ENCODE data around the gene SH3BP5.

SH3BP5 gene

DNA sequence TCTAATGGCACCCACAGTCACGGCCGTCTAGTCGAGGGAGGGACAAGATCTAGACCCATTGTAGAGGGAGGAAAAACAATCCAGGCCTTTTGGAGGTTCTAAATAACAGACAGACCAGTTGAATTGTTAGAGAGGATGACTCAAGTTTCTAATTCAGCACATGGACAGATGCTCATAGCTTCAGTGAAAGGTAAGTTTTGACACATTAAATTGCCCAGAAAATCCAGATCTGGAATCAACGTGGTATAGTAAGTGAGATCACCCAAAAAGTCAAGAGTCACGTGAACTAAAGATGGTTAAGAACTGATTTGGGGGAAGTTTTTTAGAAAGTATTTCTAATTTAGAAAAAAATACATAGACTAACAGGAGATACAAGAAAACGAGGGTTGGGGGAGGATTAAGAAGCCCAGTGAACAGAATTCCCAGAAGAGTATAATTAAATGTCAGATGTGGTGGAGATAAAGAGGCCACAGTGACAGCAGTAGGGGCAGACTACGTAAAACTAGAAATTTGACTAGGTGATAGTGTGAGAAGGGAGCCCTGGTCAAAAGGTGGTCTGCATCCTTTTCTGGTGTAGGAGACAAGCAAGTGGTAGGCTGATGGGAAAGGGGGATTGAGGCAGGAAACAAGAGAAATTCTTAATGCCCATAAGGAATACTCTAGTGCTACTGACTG, 79.2 kb downstream of the SH3BP5 start:
- DNase-seq (ENCODE audit: low read depth in 2 of 2), result no peak

DNA sequence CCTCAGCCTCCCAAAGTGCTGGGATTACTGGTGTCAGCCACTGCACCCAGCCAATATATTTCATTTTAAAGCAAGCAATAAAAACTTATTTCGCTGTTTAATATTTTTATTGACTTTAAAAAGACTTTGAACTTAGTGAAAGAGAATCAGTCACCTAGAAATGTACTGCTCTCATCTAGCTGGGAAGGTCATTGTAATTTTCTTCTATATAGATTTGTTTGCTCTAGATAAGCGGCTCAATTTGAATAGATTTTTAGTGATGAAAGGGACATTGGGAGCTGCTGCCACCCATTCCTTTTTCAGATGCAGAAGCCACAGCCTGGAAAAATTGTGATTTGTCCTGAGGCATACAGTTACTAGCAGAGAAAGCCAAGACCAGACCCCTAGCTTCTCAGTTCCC, 86.2 kb downstream of the SH3BP5 start:
- no peak for DNase-seq (ENCODE audit: low read depth in 2 of 2)

DNA sequence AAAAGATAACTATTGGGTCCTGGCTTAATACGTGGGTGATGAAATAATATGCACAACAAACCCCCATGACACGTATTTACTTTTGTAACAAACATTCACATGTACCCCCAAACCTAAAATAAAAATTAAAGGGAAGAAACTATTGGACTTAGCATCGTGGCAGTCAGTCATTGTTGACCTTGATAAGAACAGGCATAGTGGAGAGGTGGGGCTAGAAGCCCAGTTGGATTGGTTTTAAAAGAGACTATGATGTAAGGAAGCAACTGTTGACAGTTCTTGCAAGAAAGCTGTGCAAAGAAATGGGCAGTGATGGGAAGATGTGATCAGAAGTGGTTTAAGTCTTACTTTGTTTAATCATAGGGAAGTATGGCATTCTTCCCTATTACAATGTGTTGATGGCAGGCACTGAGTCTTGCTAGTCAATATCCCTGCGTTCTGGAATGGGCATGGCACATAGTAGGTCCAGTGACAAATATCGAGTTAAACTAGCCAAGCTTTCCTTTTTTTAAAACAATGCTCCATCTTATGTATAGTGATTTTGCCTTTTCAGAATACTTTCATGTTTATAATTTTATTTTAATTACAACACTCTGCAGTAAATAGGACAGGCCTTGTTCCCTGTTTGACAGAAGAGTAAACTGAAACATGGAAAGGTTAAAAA, 88.4 kb downstream of the SH3BP5 start:
- DNase-seq (ENCODE audit: low read depth in 2 of 2), result no peak

DNA sequence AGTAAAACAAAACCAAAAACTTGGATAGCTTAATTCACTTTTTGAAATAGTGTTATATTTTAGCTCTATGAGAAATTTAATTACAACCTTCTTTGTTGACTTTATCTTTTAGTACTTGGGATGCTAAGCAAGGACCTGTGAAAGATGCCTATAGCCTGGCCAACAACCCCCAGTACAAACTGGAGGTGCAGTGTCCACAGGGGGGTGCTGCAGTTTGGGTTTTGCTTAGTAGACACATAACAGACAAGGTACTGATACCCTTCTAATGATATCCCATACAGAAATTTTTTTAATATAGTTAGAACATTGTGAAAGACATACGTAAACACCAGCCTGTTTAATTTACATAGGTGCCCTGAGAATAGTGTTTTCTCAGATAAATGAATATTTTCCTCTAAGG, 91.0 kb downstream of the SH3BP5 start:
- no peak for DNase-seq (ENCODE audit: low read depth in 2 of 2)

DNA sequence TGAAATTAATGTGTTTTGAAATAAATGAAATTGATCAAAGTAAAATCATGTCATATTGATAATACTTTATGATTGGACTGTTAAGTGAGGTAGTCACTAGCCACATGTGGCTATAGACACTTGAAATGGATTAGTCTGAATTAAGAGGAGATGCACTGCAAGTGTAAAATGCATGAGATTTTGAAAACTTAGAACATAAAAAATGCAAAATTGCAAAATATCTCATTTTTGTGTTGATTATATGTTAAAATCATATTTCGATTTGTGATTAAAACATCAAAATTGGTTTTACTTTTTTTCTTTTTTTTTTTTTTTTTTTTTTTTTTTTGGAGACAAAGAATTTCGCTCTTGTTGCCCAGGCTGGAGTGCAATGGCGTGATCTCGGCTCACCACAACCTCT, 103.1 kb downstream of the SH3BP5 start:
- no peak for DNase-seq (ENCODE audit: low read depth in 2 of 2)

DNA sequence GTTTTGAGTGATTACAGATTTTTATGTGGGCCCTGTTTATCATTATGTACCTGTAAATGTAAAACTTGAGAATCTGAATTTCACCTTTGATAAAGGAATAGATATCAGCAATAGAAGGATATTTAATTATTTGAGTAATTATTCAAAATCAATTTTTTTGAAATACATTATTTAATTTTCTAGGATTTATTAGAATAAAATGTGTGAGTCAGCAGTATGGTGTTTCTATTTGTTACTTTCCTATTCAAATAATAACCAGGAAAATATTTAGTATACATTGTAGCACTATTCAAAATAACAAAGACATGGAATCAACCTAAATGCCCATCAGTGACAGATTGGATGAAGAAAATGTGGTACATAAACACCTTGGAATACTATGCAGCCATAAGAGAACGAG, 104.2 kb downstream of the SH3BP5 start:
- DNase-seq (ENCODE audit: low read depth in 2 of 2), result no peak

DNA sequence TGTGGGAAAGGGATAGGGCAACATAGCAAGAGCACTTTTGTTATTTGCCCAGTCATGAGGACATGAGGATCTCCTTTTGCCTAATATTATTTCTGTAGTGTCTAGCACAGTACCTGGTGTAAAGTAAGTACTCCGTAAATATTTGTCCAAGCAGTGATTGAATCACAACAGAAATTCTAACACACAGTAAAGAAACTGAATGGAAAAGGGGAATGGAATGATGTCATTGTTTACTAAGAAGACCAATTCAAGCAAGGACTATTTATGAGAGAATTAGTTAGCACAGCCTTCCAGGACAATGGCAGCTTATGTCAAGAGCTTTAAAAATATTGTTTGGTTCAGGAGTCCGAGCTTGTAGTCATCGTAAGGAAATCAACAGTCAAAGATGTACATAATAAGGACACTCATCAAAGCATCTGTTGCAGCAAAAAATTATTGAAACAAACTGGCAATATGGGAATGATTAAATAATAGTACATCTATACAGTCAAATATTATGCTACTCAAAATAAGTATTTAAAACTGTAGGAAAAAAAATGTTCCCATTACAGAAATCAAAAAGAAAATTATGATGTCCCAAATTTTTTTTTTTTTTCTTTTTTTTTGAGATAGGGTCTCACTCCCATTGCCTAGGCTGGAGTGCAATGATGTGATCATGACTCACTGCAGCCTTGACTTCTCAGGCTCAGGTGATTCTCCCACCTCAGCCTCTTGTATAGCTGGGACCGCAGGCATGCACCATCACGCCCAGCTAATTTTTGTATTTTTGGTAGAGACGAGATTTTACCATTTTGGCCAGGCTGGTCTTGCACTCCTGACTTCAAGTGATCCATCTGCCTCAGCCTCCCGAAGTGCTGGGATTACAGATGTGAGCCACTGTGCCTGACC, 108.5 kb downstream of the SH3BP5 start:
- DNase-seq (ENCODE audit: low read depth in 2 of 2), result no peak

DNA sequence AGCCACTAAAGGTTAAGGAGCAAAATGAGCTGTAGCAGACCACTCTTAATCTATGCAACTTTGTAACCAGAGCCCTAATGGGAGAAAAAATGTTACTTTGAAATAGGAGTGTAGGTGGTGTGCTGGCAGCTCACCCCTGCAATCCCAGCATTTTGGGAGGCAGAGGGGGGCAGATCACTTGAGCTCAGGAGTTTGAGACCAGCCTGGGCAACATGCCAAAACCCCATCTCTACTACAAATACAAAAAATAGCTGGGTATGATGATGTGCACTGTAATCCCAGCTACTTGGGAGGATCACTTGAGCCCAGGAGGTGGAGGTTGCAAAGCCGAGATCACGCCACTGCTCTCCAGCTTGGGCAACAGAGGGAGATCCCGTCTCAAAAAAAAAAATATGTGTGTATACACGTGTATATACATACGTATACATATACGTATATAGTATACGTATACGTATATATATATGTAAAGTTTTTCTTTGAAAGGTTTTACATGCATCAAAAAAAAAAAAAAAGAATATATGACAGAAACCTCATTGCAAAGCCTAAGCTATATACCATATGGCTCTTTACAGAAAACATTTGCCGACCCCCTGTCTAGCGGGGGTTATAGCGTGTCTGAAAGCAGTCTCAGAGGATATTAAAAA, 110.7 kb downstream of the SH3BP5 start:
- DNase-seq (ENCODE audit: low read depth in 2 of 2), result no peak

DNA sequence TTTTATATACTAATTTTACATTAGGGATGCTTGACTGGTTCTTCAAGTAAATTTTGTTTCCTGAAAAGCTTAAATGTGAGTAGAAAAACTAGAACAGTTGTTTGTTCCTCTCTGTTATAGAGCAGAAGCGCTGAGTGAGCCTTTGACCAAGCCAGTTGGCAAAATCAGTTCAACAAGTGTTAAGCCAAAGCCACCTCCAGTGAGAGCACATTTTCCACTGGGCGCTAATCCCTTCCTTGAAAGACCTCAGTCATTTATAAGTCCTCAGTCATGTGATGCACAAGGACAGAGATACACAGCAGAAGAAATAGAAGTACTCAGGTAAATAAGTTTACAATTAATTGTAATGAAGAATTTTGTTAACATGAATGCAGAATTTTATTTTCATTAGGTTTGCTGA, 111.7 kb downstream of the SH3BP5 start:
- no peak for DNase-seq (ENCODE audit: low read depth in 2 of 2)

DNA sequence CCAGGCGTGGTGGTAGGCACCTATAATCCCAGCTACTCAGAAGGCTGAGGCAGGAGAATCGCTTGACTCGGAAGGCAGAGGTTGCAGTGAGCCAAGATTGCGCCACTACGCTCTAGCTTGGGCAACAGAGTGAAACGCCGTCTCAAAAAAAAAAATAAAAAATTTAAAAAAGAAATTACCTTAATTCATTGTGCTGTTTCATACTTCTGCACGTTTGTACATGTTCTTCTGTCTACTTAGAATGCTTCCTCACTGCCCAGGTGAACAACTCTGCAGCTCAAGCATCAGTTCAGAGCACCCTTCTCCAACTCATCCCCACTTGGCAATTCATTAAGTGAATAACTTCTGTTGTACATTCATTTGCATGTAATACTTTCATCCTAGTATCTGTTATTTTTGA, 112.3 kb downstream of the SH3BP5 start:
- DNase-seq (ENCODE audit: low read depth in 2 of 2), result no peak

DNA sequence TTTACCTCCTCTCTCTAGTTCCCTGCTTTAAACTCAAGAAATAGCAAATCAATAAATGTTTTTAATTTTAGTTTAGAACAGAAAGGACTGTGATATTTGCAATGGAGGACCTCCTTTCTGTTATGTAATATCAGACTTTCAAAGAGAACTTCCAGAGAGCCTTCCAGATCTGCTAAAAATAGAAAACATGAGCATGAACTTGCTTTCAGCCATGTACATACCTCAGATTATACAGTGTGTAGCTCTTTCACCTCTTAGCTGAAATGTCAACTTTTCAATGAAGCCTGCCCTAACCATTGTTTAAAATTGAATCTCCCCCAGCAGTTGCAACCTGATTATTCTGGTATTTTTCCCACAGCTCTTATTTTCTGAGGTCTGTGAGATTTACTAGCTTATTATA, 113.7 kb downstream of the SH3BP5 start:
- DNase-seq (ENCODE audit: low read depth in 2 of 2), result no peak

DNA sequence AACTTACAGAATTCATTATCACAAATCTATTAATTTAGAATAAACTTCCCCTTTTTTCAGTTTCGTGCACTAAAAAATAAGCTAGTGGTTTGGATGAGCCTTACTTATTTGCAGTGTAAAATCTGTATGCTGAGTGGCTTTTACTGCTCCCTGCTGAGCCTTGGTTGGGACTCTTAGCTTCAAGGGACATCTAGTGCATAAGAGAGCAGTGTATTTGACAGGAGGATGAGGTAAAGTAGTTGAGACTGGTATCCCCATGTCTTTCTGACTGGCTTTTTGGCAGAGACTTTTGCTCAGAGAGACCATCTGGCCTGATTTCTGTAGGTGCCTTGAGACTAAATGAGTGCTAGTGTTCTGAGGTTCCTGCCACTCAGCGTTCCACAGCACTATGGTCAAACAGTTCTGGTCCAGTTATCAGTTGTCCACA, 114.5 kb downstream of the SH3BP5 start:
- no peak for DNase-seq (ENCODE audit: low read depth in 2 of 2)

DNA sequence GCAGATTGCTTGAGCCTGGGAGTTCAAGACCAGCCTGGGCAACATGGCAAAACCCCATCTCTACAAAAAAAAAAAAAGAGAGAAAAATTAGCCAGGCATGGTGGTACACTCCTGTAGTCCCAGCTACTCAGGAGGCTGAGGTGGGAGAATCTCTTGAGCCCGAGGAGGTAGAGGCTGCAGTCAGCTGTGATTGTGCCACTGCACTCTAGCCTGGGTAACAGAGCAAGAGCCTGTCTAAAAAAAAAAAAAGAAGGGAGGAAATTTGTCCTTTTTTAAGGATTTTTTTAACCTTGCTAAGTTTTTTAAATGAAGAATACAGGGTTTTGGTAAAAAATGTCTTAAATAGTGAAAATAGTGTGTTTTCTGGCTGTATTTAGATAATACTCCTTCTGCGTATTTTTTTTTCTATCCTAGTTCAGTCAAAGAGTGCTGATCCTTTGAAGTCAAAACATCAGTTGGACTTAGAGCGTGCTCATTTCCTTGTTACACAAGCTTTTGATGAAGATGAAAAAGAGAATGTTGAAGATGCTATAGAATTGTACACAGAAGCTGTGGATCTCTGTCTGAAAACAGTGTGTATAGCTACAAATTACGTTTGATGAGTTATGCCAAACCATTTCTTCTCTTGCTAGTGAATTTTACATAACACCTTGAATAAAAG, 115.2 kb downstream of the SH3BP5 start:
- no peak for DNase-seq (ENCODE audit: low read depth in 2 of 2)

DNA sequence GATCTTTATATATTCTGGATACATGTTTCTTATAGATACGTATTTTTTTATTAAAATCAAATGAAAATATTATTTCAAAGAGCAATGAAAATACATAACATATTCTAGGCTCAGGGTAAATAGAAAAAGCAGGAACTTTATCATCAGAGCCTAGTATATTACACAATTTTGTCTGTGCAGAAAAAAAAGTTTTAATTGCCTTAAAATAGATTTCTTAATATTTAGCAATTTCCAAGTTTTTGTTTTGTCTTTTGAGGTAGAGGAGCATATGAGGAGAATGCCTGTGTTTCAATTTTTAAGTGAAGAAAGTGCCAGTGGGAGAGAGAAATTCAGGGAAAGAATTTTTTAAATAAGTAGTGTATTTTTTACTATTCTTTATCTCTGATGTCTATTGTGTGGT, 115.9 kb downstream of the SH3BP5 start:
- no peak for DNase-seq (ENCODE audit: low read depth in 2 of 2)

DNA sequence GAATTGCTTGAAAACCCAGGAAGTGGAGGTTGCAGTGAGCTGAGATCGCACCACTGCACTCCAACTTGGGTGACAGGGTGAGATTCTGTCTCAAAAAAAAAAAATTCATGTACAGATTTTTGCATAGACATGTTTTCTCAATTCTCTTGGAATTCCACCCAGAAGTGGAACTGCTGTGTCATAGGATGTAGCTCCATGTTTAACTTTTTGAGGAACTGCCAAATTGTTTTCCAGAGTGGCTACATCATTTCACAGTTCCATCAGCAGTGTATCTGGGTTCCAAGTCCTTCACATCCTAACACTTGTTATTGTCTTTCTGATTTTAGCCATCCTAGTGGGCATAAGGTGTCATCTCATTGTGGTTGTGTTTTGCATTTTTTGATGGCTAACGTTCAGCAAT, 116.4 kb downstream of the SH3BP5 start:
- no peak for DNase-seq (ENCODE audit: low read depth in 2 of 2)

DNA sequence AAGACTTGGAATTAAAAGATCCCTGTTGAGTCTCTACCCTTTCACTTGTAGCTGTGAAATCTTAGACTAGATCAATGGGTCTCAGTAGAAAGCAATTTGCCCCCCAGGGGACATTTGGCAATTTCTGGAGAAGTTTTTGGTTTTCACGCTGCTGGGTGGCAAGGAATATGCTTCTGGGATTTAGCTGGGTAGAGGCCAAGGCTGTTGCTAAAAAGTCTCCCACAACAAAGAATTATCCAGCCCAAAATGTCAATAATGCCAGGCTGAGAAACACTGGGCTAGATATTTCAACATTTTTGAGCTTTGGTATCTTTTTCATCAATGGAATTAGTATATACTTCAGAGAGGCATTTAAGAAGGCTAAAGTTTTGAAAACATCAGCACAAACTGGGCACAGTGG, 117.6 kb downstream of the SH3BP5 start:
- DNase-seq (ENCODE audit: low read depth in 2 of 2), result no peak

DNA sequence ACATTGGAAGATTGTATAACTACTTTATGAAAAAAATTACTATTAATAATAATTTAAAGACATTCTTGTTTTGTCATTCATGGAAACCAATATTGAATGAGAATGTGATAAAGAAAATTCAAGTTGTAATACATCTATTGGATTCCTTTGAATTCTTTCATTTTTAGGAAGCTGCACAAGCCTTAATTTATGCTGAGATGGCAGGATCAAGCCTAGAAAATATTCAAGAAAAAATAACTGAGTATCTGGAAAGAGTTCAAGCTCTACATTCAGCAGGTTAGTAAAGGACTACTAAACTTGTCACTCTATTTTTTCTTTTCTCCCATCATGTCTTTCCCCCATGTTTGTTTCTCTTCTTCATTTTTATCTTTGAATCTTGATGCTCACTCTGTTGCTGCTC, 120.4 kb downstream of the SH3BP5 start:
- no peak for DNase-seq (ENCODE audit: low read depth in 2 of 2)

DNA sequence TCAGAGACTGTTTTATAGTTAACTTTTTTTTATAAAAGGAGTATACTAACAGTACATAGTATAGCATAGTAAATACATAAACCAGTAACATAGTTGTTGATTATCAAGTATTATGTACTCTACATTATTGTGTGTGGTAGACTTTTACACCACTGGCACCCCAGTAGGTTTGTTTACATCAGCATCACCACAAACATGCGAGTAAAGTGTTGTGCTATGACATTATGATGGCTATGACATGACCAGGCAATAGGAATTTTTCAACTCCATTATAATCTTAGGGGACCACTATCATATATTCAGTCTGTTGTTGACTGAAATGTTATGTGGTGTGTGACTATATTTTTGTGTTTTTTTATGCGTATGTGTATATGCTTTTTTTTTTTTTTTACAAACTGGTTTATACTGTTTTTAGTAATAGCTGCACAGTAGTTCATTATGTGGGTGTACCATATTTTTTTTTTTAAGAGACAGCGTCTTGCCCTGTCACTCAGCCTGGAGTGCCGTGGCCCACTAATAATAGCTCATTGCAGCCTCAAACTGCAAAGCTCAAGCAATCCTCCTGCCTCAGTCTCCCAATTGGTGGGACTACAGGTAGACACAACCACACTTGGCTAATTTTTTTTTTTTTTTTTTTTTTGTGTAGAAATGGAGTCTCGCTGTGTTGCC, 124.4 kb downstream of the SH3BP5 start:
- no peak for DNase-seq (ENCODE audit: low read depth in 2 of 2)

DNA sequence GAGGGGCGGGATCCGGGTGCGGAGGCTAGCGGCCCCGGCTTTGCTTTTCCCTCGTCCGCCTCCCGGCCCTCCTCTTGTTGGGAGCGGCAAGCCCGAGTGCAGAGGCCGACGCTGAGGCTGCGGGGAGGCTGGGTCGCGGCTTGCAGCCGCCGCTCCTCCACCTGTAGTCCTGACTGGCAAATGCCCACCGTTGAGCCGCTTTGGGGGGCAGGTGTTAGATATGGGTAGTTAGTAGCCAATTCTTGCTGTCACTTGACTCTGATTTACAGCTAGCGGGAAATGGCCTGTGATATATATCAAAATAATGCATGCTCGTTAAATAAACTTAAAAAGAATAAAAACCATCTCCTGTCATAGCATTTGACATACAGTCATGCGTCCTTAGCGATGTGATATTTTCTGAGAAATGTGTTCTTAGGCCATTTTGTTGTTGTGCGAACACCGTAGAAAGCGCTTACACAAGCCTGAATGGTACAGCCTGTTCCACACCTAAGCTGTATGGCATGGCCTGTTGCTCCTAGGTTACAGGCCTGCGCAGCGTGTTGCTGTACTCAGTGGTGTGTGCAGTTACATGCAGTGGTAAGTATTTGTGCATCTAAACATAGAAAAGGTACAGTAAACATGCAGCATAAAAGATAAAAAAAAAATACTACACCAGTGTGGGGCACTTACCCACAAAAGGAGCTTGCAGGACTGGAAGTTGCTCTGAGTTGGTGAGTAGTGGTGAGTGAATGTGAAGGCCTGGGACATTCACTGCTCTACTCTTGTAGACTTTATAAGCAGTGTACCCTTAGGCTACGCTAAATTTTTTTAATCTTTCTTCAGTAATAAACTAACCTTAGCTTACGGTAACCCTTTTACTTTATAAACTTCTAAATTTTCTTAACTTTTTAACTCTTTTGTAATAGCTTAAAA, 125.5 kb downstream of the SH3BP5 start:
- DNase-seq (ENCODE audit: low read depth in 2 of 2), result no peak

Data from fibroblast of skin of left quadriceps (primary cell).